ENCODE data around the gene CBX1.

Gene CBX1

GRCh38 chr17:48101012-48101720 is at the start of gene CBX1:
CBX1 (minus strand) TSS chr17:48101478; CDS start chr17:48077004, 24,474 bp downstream.
- peak; percentile 93 for DNase-seq (ENCODE audit: low read depth)

GRCh38 chr17:48150597-48151001 is 49.3 kb upstream of the CBX1 start:
- DNase-seq (ENCODE audit: low read depth) = no peak

DNA sequence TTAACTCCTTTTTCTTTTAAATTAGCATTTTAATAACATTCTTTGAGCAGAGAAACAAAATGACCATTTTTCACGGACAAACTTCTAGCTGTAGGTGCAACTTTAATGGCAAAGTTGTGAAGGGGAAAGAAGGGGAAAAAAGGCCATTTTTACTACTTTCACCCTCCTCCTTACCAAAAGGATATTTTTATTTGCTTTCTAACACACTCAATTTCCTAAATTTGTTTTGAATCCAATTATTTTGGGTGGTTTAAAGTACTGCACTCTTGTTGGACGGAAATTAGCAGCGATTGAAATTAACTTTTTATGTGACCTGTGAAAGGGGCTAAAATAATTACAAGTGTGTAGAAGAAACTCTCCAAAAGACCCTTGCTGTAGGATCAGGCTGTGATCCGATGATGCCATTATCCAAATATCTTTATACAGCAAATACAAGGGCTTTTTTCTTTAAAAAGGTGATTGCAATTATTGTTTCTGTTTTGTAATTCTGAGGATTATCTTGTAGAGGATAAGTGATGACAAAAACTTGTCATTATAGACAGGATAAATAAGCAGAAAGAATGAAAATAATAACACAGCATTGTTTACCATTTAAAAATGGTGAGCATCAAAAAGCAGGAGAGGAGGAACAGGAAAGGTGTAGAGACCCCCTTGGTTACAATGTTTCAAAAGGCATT is 48.6 kb upstream of the CBX1 start:
- no peak for DNase-seq (ENCODE audit: low read depth)

DNA sequence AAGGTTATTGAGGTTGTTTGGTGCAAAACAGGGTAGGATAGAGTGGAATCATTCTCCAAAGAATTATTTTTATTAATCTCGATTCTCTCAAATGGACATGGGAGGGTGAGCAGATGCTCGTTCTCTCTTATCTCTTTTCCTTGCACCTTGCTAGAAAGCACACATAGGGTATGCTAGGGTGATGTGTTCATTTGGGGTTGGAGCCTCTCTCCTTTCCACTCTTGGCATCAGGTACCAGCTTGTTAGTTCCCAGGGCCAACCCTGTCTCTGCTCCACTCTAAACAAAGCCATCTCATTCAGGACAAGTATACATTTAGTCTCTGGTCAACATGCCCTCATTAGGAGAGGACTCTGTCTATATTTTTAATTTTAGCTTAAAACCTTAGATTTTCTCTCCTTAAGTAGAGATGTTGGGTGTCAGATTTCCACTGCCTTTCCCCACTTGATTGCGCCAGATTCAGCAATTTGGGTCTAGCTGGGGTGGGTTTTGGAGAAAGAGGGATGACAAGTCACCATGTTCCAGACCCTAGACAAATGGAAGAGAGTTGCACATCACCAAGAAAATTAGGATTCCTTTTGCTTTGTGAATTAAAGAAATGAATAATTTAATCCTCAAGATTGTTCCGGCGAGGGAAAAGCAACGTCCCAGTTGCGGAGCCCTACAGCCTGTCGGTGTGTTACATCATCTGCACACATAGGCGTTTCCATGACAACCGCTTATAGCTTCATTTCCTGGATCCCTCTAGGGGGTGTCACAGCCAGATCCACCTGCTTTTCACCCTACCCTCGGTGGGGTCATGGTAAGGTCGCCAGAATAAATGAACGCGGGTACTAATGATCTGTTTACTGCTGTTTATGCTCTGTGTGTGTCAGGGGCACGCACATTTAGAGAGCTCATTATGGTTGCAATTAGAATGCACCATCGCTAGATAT is 47.8 kb upstream of the CBX1 start:
- peak; percentile 18 for DNase-seq (ENCODE audit: low read depth)

- DNase-seq (ENCODE audit: low read depth) = no peak
Measured at GRCh38 chr17:48148029-48148770, 46.9 kb upstream of the CBX1 start.

- no peak for DNase-seq (ENCODE audit: low read depth)
Measured at GRCh38 chr17:48144976-48145798, 43.9 kb upstream of the CBX1 start.

- no peak for DNase-seq (ENCODE audit: low read depth)
Measured at GRCh38 chr17:48144231-48144630, 43.0 kb upstream of the CBX1 start.

- DNase-seq (ENCODE audit: low read depth) = no peak
Measured at GRCh38 chr17:48143629-48144028, 42.4 kb upstream of the CBX1 start.

- no peak for DNase-seq (ENCODE audit: low read depth)
Measured at GRCh38 chr17:48139944-48140343, 38.7 kb upstream of the CBX1 start.

- no peak for DNase-seq (ENCODE audit: low read depth)
Measured at GRCh38 chr17:48137656-48138055, 36.4 kb upstream of the CBX1 start.

GRCh38 chr17:48134912-48135480 is 33.7 kb upstream of the CBX1 start:
- no peak for DNase-seq (ENCODE audit: low read depth)

- DNase-seq (ENCODE audit: low read depth) = no peak
Measured at GRCh38 chr17:48132385-48132784, 31.1 kb upstream of the CBX1 start.

- DNase-seq (ENCODE audit: low read depth) = peak; percentile 52
Measured at GRCh38 chr17:48131216-48131824, 30.0 kb upstream of the CBX1 start.

GRCh38 chr17:48129981-48130380 is 28.7 kb upstream of the CBX1 start:
- DNase-seq (ENCODE audit: low read depth) = no peak

DNA sequence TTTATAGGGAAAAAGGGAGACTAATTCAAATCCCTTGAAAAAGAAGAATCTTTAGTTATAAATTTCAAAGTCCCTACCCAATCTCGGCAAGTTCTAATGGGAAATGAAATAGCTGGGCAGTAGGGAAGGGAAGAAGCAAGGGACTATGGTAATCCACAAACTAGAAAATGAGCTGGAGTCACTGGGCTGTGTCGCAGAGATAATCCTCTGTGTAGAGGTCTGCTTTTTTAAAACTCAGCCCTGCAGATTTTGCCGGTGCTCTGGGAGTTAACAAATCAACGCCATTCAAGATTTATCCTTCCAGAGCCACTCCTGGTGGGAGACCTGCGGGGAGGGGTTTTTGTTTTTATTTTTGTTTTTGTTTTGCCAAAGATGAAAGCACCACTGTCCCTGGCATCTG is 27.1 kb upstream of the CBX1 start:
- no peak for DNase-seq (ENCODE audit: low read depth)

DNA sequence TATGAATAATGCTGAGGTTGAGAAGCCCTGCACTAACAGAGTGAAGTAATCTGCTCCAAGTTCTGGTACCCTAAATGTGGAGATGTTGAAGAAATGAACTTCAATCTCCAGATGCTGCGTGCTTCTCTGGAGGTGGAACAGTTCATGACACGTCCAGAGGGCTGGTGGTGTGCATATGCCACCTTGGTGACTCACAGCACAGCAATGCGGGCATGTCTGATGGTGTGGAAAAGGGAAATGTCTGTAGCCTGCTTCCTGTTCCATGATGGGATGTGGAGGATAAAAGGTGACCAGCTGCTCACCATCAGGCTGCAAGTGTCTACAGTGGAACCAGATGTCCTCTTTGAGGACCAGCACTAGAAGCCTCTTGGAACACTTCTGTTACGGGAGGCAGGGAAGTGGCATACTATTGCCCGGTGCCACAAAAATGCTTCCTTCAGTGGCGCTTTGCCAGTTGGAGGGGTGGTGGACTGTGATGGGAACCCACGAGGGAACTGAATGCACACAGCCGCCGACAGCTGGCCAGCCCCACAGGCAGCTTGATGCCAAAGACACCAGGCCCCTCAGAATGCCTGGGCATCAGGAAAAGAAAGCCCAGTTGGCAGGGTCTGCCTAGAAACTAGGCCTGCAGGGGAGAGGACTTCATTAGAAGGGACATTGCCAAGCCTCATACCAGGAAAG is 26.2 kb upstream of the CBX1 start:
- DNase-seq (ENCODE audit: low read depth) = no peak

GRCh38 chr17:48126532-48126850 is 25.2 kb upstream of the CBX1 start:
- DNase-seq (ENCODE audit: low read depth) = no peak

- no peak for DNase-seq (ENCODE audit: low read depth)
Measured at GRCh38 chr17:48125829-48126531, 24.7 kb upstream of the CBX1 start.

GRCh38 chr17:48123776-48124388 is 22.6 kb upstream of the CBX1 start:
- DNase-seq (ENCODE audit: low read depth) = no peak

Data from fibroblast of the conjunctiva (primary cell).